ENCODE data around the gene CLMP.
A peak's percentile ranks its signal among the peaks of the same experiment; 100 is the strongest.
"Not testable (repeated sequence)": the region's sequence is repeated elsewhere in the genome, so short reads cannot be mapped to it uniquely, and the experiment has no call there.

The CLMP gene

GRCh38 chr11:123135863-123136446 is 59.1 kb downstream of the CLMP start:
- TF ChIP-seq POLR2A (IDR thresholded peaks at IDR 0.05; ENCODE audit: low read length) (no peak), GATA1 (IDR thresholded peaks at IDR 0.05; ENCODE audit: low read depth, low read length) (no peak)
- no peak for DNase-seq

GRCh38 chr11:123132881-123133280 is 62.2 kb downstream of the CLMP start:
- DNase-seq: no peak
- no peak for TF ChIP-seq GATA1 (IDR thresholded peaks at IDR 0.05; ENCODE audit: low read depth, low read length)
- no peak for TF ChIP-seq POLR2A (IDR thresholded peaks at IDR 0.05; ENCODE audit: low read length)

GRCh38 chr11:123132034-123132766 is 62.8 kb downstream of the CLMP start:
- DNase-seq: not testable (repeated sequence)

- TF ChIP-seq GATA1 (IDR thresholded peaks at IDR 0.05; ENCODE audit: low read depth, low read length) (no peak), POLR2A (IDR thresholded peaks at IDR 0.05; ENCODE audit: low read length) (no peak)
- no peak for DNase-seq
Observed at GRCh38 chr11:123129920-123130319, 65.1 kb downstream of the CLMP start.

- TF ChIP-seq GATA1 (IDR thresholded peaks at IDR 0.05; ENCODE audit: low read depth, low read length) (no peak), POLR2A (IDR thresholded peaks at IDR 0.05; ENCODE audit: low read length) (no peak)
Observed at GRCh38 chr11:123125169-123125568, 69.9 kb downstream of the CLMP start.

GRCh38 chr11:123122852-123123251 is 72.2 kb downstream of the CLMP start:
- DNase-seq: no peak

More at GRCh38 chr11:123125169-123125568, 69.9 kb downstream of the CLMP start:
- no peak for DNase-seq

GRCh38 chr11:123122341-123122740 is 72.7 kb downstream of the CLMP start:
- DNase-seq: no peak
- TF ChIP-seq GATA1 (IDR thresholded peaks at IDR 0.05; ENCODE audit: low read depth, low read length) (no peak), POLR2A (IDR thresholded peaks at IDR 0.05; ENCODE audit: low read length) (no peak)

More at GRCh38 chr11:123122852-123123251, 72.2 kb downstream of the CLMP start:
- TF ChIP-seq GATA1 (IDR thresholded peaks at IDR 0.05; ENCODE audit: low read depth, low read length): no peak
- TF ChIP-seq POLR2A (IDR thresholded peaks at IDR 0.05; ENCODE audit: low read length): no peak

GRCh38 chr11:123116486-123116885 is 78.6 kb downstream of the CLMP start:
- no peak for DNase-seq
- TF ChIP-seq POLR2A (IDR thresholded peaks at IDR 0.05; ENCODE audit: low read length): no peak
- TF ChIP-seq GATA1 (IDR thresholded peaks at IDR 0.05; ENCODE audit: low read depth, low read length): no peak

GRCh38 chr11:123111465-123111864 is 83.6 kb downstream of the CLMP start:
- peak; percentile 14 to 47 for DNase-seq
- no peak for TF ChIP-seq POLR2A (IDR thresholded peaks at IDR 0.05; ENCODE audit: low read length)
- TF ChIP-seq GATA1 (IDR thresholded peaks at IDR 0.05; ENCODE audit: low read depth, low read length): no peak

- no peak for DNase-seq
- TF ChIP-seq POLR2A (IDR thresholded peaks at IDR 0.05; ENCODE audit: low read length) (no peak), GATA1 (IDR thresholded peaks at IDR 0.05; ENCODE audit: low read depth, low read length) (no peak)
Observed at GRCh38 chr11:123110397-123110796, 84.7 kb downstream of the CLMP start.

GRCh38 chr11:123107945-123108495 is 87.0 kb downstream of the CLMP start:
- DNase-seq: no peak
- no peak for TF ChIP-seq GATA1 (IDR thresholded peaks at IDR 0.05; ENCODE audit: low read depth, low read length)
- no peak for TF ChIP-seq POLR2A (IDR thresholded peaks at IDR 0.05; ENCODE audit: low read length)

- TF ChIP-seq GATA1 (IDR thresholded peaks at IDR 0.05; ENCODE audit: low read depth, low read length): no peak
- TF ChIP-seq POLR2A (IDR thresholded peaks at IDR 0.05; ENCODE audit: low read length): no peak
- no peak for DNase-seq
Observed at GRCh38 chr11:123104697-123105096, 90.4 kb downstream of the CLMP start.

- peak; percentile 9 to 32 for DNase-seq
- TF ChIP-seq GATA1 (IDR thresholded peaks at IDR 0.05; ENCODE audit: low read depth, low read length) (no peak), POLR2A (IDR thresholded peaks at IDR 0.05; ENCODE audit: low read length) (no peak)
Observed at GRCh38 chr11:123103326-123103980, 91.6 kb downstream of the CLMP start.

GRCh38 chr11:123100379-123101085 is 94.5 kb downstream of the CLMP start:
- TF ChIP-seq GATA1 (IDR thresholded peaks at IDR 0.05; ENCODE audit: low read depth, low read length): no peak
- no peak for TF ChIP-seq POLR2A (IDR thresholded peaks at IDR 0.05; ENCODE audit: low read length)
- DNase-seq: no peak
